Tibial nerve (tissue), 3 donors: ENCODE data around the gene RNU6-1.

Experiments
- CTCF ChIP-seq, 5 experiments: fragments of 200-600 bp in 3 of 5; fragments of 450-650 bp in 2 of 5; sonication (generic) in 3 of 5; IDR thresholded peaks; one replicate each; pipeline ENCODE4 v1.5.1; 2016 to 2019; ENCODE audit warnings: antibody characterized with exemption in 5 of 5, mild to moderate bottlenecking in 3 of 5, moderate library complexity in 2 of 5
- POLR2A ChIP-seq, 2 donors: fragments of 450-650 bp; IDR thresholded peaks; one replicate each; pipeline ENCODE4 v1.6.1; 2017; ENCODE audit warnings: antibody characterized with exemption in 2 of 2, mild to moderate bottlenecking in 2 of 2, moderate library complexity in 2 of 2

GRCh38 chr15:67826717-67827561 is 12.9 kb downstream of the RNU6-1 start:
- TF ChIP-seq POLR2A (IDR thresholded peaks at IDR 0.05) (no peak), CTCF (IDR thresholded peaks at IDR 0.05) (no peak)
